Measurements from ENCODE around the gene TMEM239.

DNA sequence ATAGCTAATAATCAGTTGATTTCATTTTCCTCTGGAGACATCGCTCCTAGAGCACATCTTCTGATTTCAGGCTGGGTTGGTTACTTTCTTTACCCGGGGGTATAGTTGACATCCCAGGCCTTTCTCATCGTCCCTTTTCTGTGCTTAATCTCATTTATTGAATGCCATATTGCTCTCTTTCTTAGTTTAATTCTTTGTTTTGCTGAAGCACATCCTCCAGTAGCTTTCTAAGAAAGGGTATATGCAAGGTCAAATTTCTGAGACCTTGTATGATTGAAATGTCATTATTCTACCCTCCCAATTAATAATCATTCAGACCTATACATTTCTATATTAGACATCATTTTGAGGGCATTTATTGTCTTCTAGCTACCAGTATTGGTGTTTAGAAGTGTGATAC, 4.0 kb upstream of the TMEM239 start:
- TF ChIP-seq, protein P1, sequence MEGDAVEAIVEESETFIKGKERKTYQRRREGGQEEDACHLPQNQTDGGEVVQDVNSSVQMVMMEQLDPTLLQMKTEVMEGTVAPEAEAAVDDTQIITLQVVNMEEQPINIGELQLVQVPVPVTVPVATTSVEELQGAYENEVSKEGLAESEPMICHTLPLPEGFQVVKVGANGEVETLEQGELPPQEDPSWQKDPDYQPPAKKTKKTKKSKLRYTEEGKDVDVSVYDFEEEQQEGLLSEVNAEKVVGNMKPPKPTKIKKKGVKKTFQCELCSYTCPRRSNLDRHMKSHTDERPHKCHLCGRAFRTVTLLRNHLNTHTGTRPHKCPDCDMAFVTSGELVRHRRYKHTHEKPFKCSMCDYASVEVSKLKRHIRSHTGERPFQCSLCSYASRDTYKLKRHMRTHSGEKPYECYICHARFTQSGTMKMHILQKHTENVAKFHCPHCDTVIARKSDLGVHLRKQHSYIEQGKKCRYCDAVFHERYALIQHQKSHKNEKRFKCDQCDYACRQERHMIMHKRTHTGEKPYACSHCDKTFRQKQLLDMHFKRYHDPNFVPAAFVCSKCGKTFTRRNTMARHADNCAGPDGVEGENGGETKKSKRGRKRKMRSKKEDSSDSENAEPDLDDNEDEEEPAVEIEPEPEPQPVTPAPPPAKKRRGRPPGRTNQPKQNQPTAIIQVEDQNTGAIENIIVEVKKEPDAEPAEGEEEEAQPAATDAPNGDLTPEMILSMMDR (conservative IDR thresholded peaks at IDR 0.05; ENCODE audit: low read length), result no peak
- no peak for TF ChIP-seq EZH2phosphoT487 (IDR thresholded peaks at IDR 0.05; ENCODE audit: borderline replicate concordance)
